Cardiac muscle cell (in vitro differentiated cells and primary cell): ENCODE data around the gene MZB1. TPM values are rescaled to one million over a fixed set of nuclear protein-coding genes. Genes with fewer than 3 reads are reported as not detected.

Source experiments
- DNase-seq, 2 donors: peaks; one replicate each; pipeline versions ENCODE4 v3.0.0 to v3.0.0-alpha.2; 2010 to 2017; ENCODE audit warnings: low read depth in 1 of 2, low spot score in 1 of 2
- H3K27ac ChIP-seq: fragments of 200-600 bp; sonication (generic); 2 replicates; pipeline ENCODE4 v1.5.1; 2016
- H3K27me3 ChIP-seq: fragments of 200-600 bp; sonication (generic); 2 replicates; pipeline ENCODE4 v1.6.0; 2016; ENCODE audit warnings: control low read depth
- H3K36me3 ChIP-seq: fragments of 200-600 bp; sonication (generic); 2 replicates; pipeline ENCODE4 v1.5.1; 2016; ENCODE audit warnings: control low read depth
- H3K4me1 ChIP-seq: fragments of 200-600 bp; sonication (generic); 2 replicates; pipeline ENCODE4 v1.8.1; 2017; ENCODE audit warnings: low read depth, mild to moderate bottlenecking, mixed run types
- H3K4me3 ChIP-seq: fragments of 200-600 bp; sonication (generic); 2 replicates; pipeline ENCODE4 v1.5.1; 2016; ENCODE audit warnings: mild to moderate bottlenecking
- H3K9me3 ChIP-seq: fragments of 200-600 bp; sonication (generic); 2 replicates; pipeline ENCODE4 v1.5.1; 2017; ENCODE audit warnings: low read depth, mild to moderate bottlenecking, control low read depth
- polyA plus RNA-seq: library from polyadenylated mRNA; unstranded; fragments of >200 nt; fragmentation: Nextera tagmentation; extraction: Ambion mirVana; gene quantifications from 2 replicates; pipeline ENCODE4 v1.2.1, GENCODE V29; 2016
- total RNA-seq: library from RNA; depleted of rRNA; stranded (reverse); fragments of >200 nt; gene quantifications from 2 replicates; pipeline ENCODE4 v1.2.3, GENCODE V29; 2016
- TF ChIP-seq, protein P1 (sequence below): IDR thresholded peaks from 2 replicates; pipeline ENCODE4 v1.5.1; 2012; ENCODE audit warnings: low read depth, mild to moderate bottlenecking, low read length

MZB1 gene
- total and polyA plus RNA-seq, 2 experiments from 2014 or later = 1.3 to 5.3 TPM

DNA sequence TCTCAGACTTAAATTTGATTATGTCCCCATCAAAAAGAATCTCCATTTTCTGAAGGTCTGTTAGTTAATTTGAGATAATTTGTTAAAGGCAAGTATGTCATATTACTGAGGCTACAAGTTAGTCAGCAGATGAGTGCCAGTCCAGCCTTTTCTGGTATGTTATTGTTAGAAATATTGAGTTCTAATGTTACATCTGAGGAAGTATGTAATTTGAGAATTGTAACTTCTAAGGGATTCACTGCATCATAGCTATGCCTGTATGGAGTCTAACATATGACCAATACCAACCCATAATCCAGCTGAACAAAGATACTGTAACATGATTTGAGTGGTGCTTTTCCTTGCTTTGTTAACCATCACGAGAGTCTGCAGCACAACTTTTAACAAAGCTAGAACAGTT lies 20.5 kb downstream of the MZB1 start:
- no peaks in the 10 kb centered on the region for H3K27me3 ChIP-seq
- no peak for DNase-seq
- H3K36me3 ChIP-seq = peaks cover 58% of the 10 kb centered on the region
- no peak overlapping the region for H3K27ac ChIP-seq
- TF ChIP-seq, protein P1, sequence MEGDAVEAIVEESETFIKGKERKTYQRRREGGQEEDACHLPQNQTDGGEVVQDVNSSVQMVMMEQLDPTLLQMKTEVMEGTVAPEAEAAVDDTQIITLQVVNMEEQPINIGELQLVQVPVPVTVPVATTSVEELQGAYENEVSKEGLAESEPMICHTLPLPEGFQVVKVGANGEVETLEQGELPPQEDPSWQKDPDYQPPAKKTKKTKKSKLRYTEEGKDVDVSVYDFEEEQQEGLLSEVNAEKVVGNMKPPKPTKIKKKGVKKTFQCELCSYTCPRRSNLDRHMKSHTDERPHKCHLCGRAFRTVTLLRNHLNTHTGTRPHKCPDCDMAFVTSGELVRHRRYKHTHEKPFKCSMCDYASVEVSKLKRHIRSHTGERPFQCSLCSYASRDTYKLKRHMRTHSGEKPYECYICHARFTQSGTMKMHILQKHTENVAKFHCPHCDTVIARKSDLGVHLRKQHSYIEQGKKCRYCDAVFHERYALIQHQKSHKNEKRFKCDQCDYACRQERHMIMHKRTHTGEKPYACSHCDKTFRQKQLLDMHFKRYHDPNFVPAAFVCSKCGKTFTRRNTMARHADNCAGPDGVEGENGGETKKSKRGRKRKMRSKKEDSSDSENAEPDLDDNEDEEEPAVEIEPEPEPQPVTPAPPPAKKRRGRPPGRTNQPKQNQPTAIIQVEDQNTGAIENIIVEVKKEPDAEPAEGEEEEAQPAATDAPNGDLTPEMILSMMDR = no peak
- no peaks in the 10 kb centered on the region for H3K4me1 ChIP-seq
- no peak overlapping the region for H3K4me3 ChIP-seq
- H3K9me3 ChIP-seq = no peaks in the 10 kb centered on the region

DNA sequence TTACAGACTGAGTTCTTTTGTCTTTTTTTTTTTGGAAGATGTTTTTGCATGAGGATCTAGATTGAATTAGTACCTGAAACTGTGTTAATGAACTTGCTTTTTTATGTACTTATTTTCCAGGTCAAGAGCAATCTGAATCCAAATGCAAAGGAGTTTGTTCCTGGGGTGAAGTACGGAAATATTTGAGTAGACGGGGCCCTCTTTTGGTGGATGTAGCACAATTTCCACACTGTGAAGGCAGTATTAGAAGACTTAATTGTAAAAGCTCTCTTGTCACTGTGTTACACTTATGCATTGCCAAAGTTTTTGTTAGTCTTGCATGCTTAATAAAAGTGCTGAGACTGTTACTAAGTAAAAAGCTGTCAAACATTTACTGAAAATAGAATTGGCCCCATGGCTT lies 21.1 kb downstream of the MZB1 start:
- TF ChIP-seq, protein P1 = no peak
- Histone ChIP-seq H3K9me3 (no peaks in the 10 kb centered on the region), H3K36me3 (peaks cover 64% of the 10 kb centered on the region), H3K27ac (no peak overlapping the region), H3K4me1 (no peaks in the 10 kb centered on the region), H3K4me3 (no peak overlapping the region), H3K27me3 (no peaks in the 10 kb centered on the region)
- no peak for DNase-seq

DNA sequence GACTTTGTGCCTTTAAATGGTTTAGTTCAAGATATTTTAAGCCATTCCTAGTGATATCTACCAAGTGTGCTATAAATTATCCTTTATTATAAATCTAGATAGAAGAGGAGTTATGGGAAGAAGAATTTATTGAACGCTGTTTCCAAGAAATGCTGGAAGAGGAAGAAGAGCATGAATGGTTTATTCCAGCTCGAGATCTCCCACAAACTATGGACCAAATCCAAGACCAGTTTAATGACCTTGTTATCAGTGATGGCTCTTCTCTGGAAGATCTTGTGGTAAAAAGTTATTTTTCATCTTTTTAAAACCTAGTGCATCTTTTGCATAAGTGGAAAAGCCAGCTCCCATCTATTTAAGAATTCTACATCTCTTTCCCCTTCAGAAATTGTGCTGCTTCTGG lies 25.2 kb downstream of the MZB1 start:
- DNase-seq = no peak
- H3K27me3 ChIP-seq = no peaks in the 10 kb centered on the region
- H3K4me3 ChIP-seq = no peak overlapping the region
- H3K4me1 ChIP-seq = no peaks in the 10 kb centered on the region
- TF ChIP-seq, protein P1 = no peak
- no peaks in the 10 kb centered on the region for H3K9me3 ChIP-seq
- peaks cover 45% of the 10 kb centered on the region for H3K36me3 ChIP-seq
- H3K27ac ChIP-seq = no peak overlapping the region

DNA sequence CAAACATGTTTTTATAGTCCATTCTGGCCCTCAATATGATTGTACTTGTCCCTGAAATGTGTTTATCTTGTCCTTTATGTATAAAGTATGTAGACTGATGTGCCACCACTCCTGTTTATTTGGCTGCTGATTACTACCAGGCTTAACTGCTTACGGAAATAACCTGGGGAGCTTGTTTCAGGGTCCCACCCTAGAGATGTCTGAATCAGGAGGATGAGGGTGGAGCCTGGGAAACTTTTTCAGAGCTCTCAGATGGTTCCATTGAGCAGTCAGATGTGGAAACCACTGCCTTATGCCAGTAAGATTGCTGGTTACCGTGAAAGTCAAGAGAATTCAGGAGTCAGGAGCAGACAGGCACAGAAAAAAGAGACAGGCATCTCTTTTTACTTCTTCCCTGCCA lies 25.8 kb downstream of the MZB1 start:
- H3K4me1 ChIP-seq = no peaks in the 10 kb centered on the region
- no peaks in the 10 kb centered on the region for H3K9me3 ChIP-seq
- H3K27ac ChIP-seq = no peak overlapping the region
- H3K4me3 ChIP-seq = no peak overlapping the region
- DNase-seq = no peak
- TF ChIP-seq, protein P1 = no peak
- H3K27me3 ChIP-seq = no peaks in the 10 kb centered on the region
- H3K36me3 ChIP-seq = peaks cover 40% of the 10 kb centered on the region

DNA sequence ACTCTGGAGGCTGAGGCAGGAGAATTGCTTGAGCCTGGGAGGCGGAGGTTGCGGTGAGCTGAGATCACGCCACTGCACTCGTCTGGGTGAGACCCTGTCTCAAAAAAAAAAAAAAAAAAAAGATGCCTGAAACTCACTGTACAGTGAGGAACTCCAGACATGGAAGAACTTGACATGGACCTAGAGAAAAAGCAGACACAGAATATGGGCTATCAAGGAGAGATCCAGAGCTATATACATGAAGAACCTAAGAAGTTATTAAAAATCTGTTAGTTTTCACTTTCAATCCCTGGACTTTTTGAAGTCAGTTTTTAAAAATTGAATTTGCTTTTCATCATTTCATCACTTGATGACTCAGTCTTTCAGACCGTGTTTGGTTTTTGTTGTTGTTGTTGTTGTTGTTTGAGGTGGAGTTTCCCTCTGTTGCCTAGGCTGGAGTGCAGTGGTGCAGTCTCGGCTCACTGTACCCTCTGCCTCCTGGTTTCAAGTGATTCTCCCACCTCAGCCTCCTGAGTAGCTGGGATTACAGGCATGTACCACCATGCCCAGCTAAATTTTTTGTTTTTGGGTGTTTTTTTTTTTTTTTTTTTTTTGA lies 27.8 kb downstream of the MZB1 start:
- Histone ChIP-seq H3K27me3 (no peaks in the 10 kb centered on the region), H3K4me1 (no peaks in the 10 kb centered on the region), H3K9me3 (no peaks in the 10 kb centered on the region), H3K4me3 (no peak overlapping the region), H3K36me3 (peaks cover 31% of the 10 kb centered on the region), H3K27ac (peak overlapping the region; percentile 1)
- TF ChIP-seq, protein P1 = no peak
- DNase-seq = no peak

DNA sequence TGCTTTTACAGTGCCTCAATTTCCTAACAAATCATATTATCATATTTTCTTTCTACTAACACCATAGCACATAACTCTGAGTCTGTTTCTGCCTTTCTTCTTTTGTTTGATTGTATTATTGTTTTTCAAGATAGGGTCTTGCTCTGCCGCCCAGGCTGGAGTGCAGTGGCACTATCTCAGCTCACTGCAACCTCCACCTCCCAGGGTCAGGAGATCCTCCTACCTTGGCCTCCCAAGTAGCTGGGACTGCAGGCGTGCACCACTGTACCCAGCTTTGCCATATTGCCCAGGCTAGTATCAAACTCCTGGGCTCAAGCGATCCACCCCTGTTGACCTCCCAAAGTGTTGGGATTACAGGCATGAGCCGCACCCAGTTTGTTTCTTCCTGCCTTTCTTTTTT lies 29.3 kb downstream of the MZB1 start:
- TF ChIP-seq, protein P1 = no peak
- Histone ChIP-seq H3K9me3 (no peaks in the 10 kb centered on the region), H3K36me3 (peaks cover 17% of the 10 kb centered on the region), H3K4me3 (no peak overlapping the region), H3K27me3 (no peaks in the 10 kb centered on the region), H3K27ac (no peak overlapping the region), H3K4me1 (no peaks in the 10 kb centered on the region)
- no peak for DNase-seq
